Erythroblast (primary cell): ENCODE results near the gene PTGES.

Source experiments
- GATA1 ChIP-seq: IDR thresholded peaks from 2 replicates; pipeline ENCODE4 v1.6.1; 2011; ENCODE audit warnings: low read depth, mild to moderate bottlenecking, control low read depth, low read length, moderate library complexity
- POLR2A ChIP-seq: IDR thresholded peaks from 2 replicates; pipeline ENCODE4 v1.6.1; 2011; ENCODE audit warnings: mild to moderate bottlenecking, low read length

GRCh38 chr9:129739432-129739831 is 13.4 kb downstream of the PTGES start:
- TF ChIP-seq POLR2A, result no peak
- TF ChIP-seq GATA1, result no peak
